H1 (cell line): ENCODE measurements around the gene DEK. TPM values are rescaled to one million over a fixed set of nuclear protein-coding genes. Genes with fewer than 3 reads are reported as not detected.

Experiments used
- CHD2 ChIP-seq: IDR thresholded peaks from 2 replicates; pipeline ENCODE4 v1.6.1; 2012; ENCODE audit warnings: low read length, improper control_type of control experiment
- E2F6 ChIP-seq: IDR thresholded peaks from 2 replicates; pipeline ENCODE4 v1.6.1; 2012; ENCODE audit warnings: inconsistent platforms
- RAD21 ChIP-seq, 2 experiments: IDR thresholded peaks in 1 of 2; conservative IDR thresholded peaks in 1 of 2; 2 replicates each; pipeline ENCODE4 v1.6.1; 2011; ENCODE audit warnings: low read depth in 2 of 2, low read length in 2 of 2, improper control_type of control experiment in 1 of 2, inconsistent platforms in 1 of 2, mild to moderate bottlenecking in 1 of 2, moderate library complexity in 1 of 2
- polyA plus RNA-seq, 7 experiments: library from polyadenylated mRNA; depleted of rRNA in 3 of 7; stranded (reverse) in 5 of 7; unstranded in 2 of 7; fragments of >200 nt in 5 of 7; fragments of 200-250 nt in 2 of 7; gene quantifications; 1 replicate in 5 of 7; 2 replicates in 1 of 7; 4 replicates in 1 of 7; pipeline versions ENCODE4 v1.2.1 to v1.2.3, GENCODE V29; 2011 to 2013; ENCODE audit warnings: missing spikeins in 2 of 7, mixed read lengths in 2 of 7
- total RNA-seq: library from RNA; stranded (reverse); fragmentation: NEBNext Ultra II Directional; extraction: Animal tissue kit (Norgen Biotek cat#: 25700); gene quantifications from 2 replicates; pipeline ENCODE4 v1.2.1, GENCODE V29; 2021

The DEK gene
- total and polyA plus RNA-seq, 2 of the 8 experiments (the other 6 are each of a cell fraction or from before 2014, with no cell fraction given) = 40.0 to 228 TPM

GRCh38 chr6:18308070-18308735 is 43.9 kb upstream of the DEK start (continued):
- TF ChIP-seq CHD2 = no peak
- TF ChIP-seq RAD21 (IDR thresholded peaks at IDR 0.05 in 1 of 2, conservative IDR thresholded peaks at IDR 0.05 in 1 of 2; ENCODE audit: low read depth in 2 of 2, low read length in 2 of 2) = no peak
- TF ChIP-seq E2F6 = no peak
